H1 (cell line): ENCODE measurements around the gene NFIA. TPM values are rescaled to one million over a fixed set of nuclear protein-coding genes. Genes with fewer than 3 reads are reported as not detected.

Source experiments
- CTCF ChIA-PET: fragments of 300-600 bp; sonication (Branson Sonifier 250); formaldehyde crosslinking; loops from one replicate; lab custom pipeline; 2021; ENCODE audit not compliant: partially characterized antibody; lab: Charles Lee
- POLR2A ChIA-PET: fragments of 300-600 bp; sonication (Branson Sonifier 250); formaldehyde crosslinking; loops from one replicate; lab custom pipeline; 2021; ENCODE audit warnings: inconsistent platforms; ENCODE audit not compliant: partially characterized antibody; lab: Charles Lee
- DNase-seq, 2 experiments: peaks; one replicate each; pipeline versions ENCODE4 v3.0.0 to v3.0.0-alpha.2; 2010 to 2022; ENCODE audit warnings: low spot score in 2 of 2, low read depth in 1 of 2, mixed read lengths in 1 of 2
- FAIRE-seq: peaks from 2 replicates; lab custom pipeline; 2011; peaks lifted over from hg19 to GRCh38; lab: Jason Lieb, UNC
- H2AFZ ChIP-seq: 2 replicates; pipeline ENCODE4 v1.8.1; 2012; ENCODE audit warnings: low read length, inconsistent platforms
- H2AK5ac ChIP-seq: 2 replicates; pipeline ENCODE4 v1.6.1; 2013; ENCODE audit warnings: low read depth, low read length
- H2BK120ac ChIP-seq: replicated peaks from 2 replicates; pipeline ENCODE3; 2013; ENCODE audit warnings: low read depth, low read length, inconsistent platforms
- H2BK12ac ChIP-seq: 2 replicates; pipeline ENCODE4 v1.6.1; 2013; ENCODE audit warnings: low read depth, low read length
- H2BK15ac ChIP-seq: 2 replicates; pipeline ENCODE4 v1.6.1; 2013; ENCODE audit warnings: low read length
- H2BK20ac ChIP-seq: 2 replicates; pipeline ENCODE4 v1.6.1; 2013; ENCODE audit warnings: low read length
- H2BK5ac ChIP-seq: 2 replicates; pipeline ENCODE4 v1.6.1; 2013; ENCODE audit warnings: low read depth, low read length
- H3K14ac ChIP-seq: 2 replicates; pipeline ENCODE4 v1.6.1; 2013; ENCODE audit warnings: inconsistent platforms; ENCODE audit not compliant: insufficient read length
- H3K18ac ChIP-seq: 2 replicates; pipeline ENCODE4 v1.6.1; 2013; ENCODE audit warnings: low read length; ENCODE audit errors: extremely low read depth
- H3K23ac ChIP-seq: 2 replicates; pipeline ENCODE4 v1.6.1; 2013; ENCODE audit warnings: inconsistent platforms; ENCODE audit not compliant: insufficient read length
- H3K23me2 ChIP-seq: 2 replicates; pipeline ENCODE4 v1.6.1; 2013; ENCODE audit warnings: low read depth, low read length
- H3K27ac ChIP-seq: 2 replicates; pipeline ENCODE4 v1.6.1; 2011; ENCODE audit warnings: low read depth, low read length, inconsistent platforms
- H3K27me3 ChIP-seq, 4 experiments: replicated peaks in 1 of 4; 1 replicate in 1 of 4; 2 replicates in 3 of 4; pipeline versions ENCODE4 v1.6.1 to v1.8.1; 2011 to 2013; ENCODE audit warnings: low read length in 3 of 4, mild to moderate bottlenecking in 3 of 4, inconsistent platforms in 2 of 4, mixed read lengths in 2 of 4, moderate library complexity in 1 of 4; ENCODE audit not compliant: control insufficient read depth in 3 of 4, insufficient read depth in 3 of 4; ENCODE audit errors: extremely low read depth in 1 of 4
- H3K36me3 ChIP-seq, 4 experiments: 2 replicates each; pipeline versions ENCODE4 v1.6.1 to v1.8.1; 2011 to 2013; ENCODE audit warnings: mild to moderate bottlenecking in 4 of 4, low read length in 3 of 4, moderate library complexity in 2 of 4, control low read depth in 1 of 4, inconsistent platforms in 1 of 4; ENCODE audit not compliant: insufficient read depth in 4 of 4, control insufficient read depth in 2 of 4
- H3K4ac ChIP-seq: replicated peaks from 2 replicates; pipeline ENCODE3; 2013; ENCODE audit warnings: low read length, low read depth, mixed read lengths, inconsistent platforms; ENCODE audit not compliant: insufficient read length
- H3K4me1 ChIP-seq, 4 experiments: replicated peaks in 1 of 4; 1 replicate in 1 of 4; 2 replicates in 3 of 4; pipeline versions ENCODE4 v1.6.1 to v1.8.1; 2011 to 2013; ENCODE audit warnings: low read length in 3 of 4, inconsistent platforms in 2 of 4, mixed read lengths in 1 of 4; ENCODE audit not compliant: insufficient read depth in 4 of 4, control insufficient read depth in 3 of 4
- H3K4me2 ChIP-seq, 2 experiments: 2 replicates each; pipeline versions ENCODE4 v1.6.1 to v1.8.1; 2011 to 2013; ENCODE audit warnings: low read depth in 2 of 2, low read length in 2 of 2, control low read depth in 1 of 2, inconsistent platforms in 1 of 2, mild to moderate bottlenecking in 1 of 2; ENCODE audit not compliant: insufficient read depth in 1 of 2
- H3K4me3 ChIP-seq, 4 experiments: fragments of 200-600, 300-600 bp in 1 of 4; sonication (generic), shearing (Covaris generic), sonication (Bioruptor Twin) in 1 of 4; 2 replicates each; pipeline versions ENCODE4 v1.5.1 to v1.8.1; 2011 to 2016; ENCODE audit warnings: low read length in 4 of 4, low read depth in 3 of 4, control low read depth in 2 of 4, inconsistent platforms in 2 of 4, mild to moderate bottlenecking in 2 of 4, mixed read lengths in 1 of 4, moderate library complexity in 1 of 4; ENCODE audit not compliant: insufficient read depth in 2 of 4; ENCODE audit errors: extremely low read depth in 1 of 4
- H3K56ac ChIP-seq: replicated peaks from 2 replicates; pipeline ENCODE3; 2013; ENCODE audit warnings: low read depth, mild to moderate bottlenecking, mixed read lengths, low read length, inconsistent platforms; ENCODE audit not compliant: insufficient read length
- H3K79me1 ChIP-seq: 2 replicates; pipeline ENCODE4 v1.6.1; 2013; ENCODE audit warnings: low read depth, low read length, control low read depth
- H3K79me2 ChIP-seq, 2 experiments: 2 replicates each; pipeline versions ENCODE4 v1.6.1 to v1.8.1; 2012 to 2013; ENCODE audit warnings: low read length in 2 of 2, mild to moderate bottlenecking in 2 of 2, inconsistent platforms in 1 of 2; ENCODE audit not compliant: insufficient read depth in 2 of 2, control insufficient read depth in 1 of 2
- H3K9ac ChIP-seq, 4 experiments: replicated peaks in 1 of 4; 1 replicate in 1 of 4; 2 replicates in 3 of 4; pipeline versions ENCODE4 v1.6.1 to v1.8.1; 2011 to 2013; ENCODE audit warnings: low read depth in 3 of 4, low read length in 3 of 4, control low read depth in 2 of 4, mild to moderate bottlenecking in 2 of 4, moderate library complexity in 2 of 4, inconsistent platforms in 1 of 4; ENCODE audit errors: extremely low read depth in 1 of 4
- H3K9me3 ChIP-seq, 2 experiments: 2 replicates each; pipeline versions ENCODE4 v1.6.1 to v1.8.1; 2012 to 2013; ENCODE audit warnings: mild to moderate bottlenecking in 2 of 2, moderate library complexity in 2 of 2, control low read depth in 1 of 2, inconsistent platforms in 1 of 2, low read depth in 1 of 2, low read length in 1 of 2, mixed read lengths in 1 of 2; ENCODE audit not compliant: insufficient read depth in 2 of 2
- H4K20me1 ChIP-seq, 2 experiments: replicated peaks in 1 of 2; 2 replicates each; pipeline versions ENCODE3 to v1.8.1; 2011 to 2013; ENCODE audit warnings: inconsistent platforms in 2 of 2, low read length in 2 of 2, mild to moderate bottlenecking in 1 of 2; ENCODE audit not compliant: insufficient read depth in 2 of 2, control insufficient read depth in 1 of 2
- H4K5ac ChIP-seq: 2 replicates; pipeline ENCODE4 v1.6.1; 2013; ENCODE audit warnings: low read length, low read depth, mixed read lengths, inconsistent platforms; ENCODE audit not compliant: insufficient read length
- H4K8ac ChIP-seq: 2 replicates; pipeline ENCODE4 v1.8.0; 2013; ENCODE audit warnings: mild to moderate bottlenecking, moderate library complexity, low read length, inconsistent platforms; ENCODE audit not compliant: insufficient read depth; ENCODE audit errors: extremely low read depth
- H4K91ac ChIP-seq: replicated peaks from 2 replicates; pipeline ENCODE3; 2013; ENCODE audit warnings: low read length, mixed read lengths, inconsistent platforms; ENCODE audit not compliant: insufficient read length
- ATF2 ChIP-seq: IDR thresholded peaks from 2 replicates; pipeline ENCODE4 v1.6.1; 2012; ENCODE audit warnings: low read length, inconsistent platforms
- KDM5A ChIP-seq: fragments of 200-600 bp; IDR thresholded peaks from 2 replicates; pipeline ENCODE4 v1.7.1; 2012; ENCODE audit warnings: mild to moderate bottlenecking, low read length, inconsistent platforms, mixed read lengths
- YY1 ChIP-seq: IDR thresholded peaks from 2 replicates; pipeline ENCODE4 v1.6.1; 2011; ENCODE audit warnings: low read depth, mild to moderate bottlenecking, low read length
- ZNF274 ChIP-seq: IDR thresholded peaks from 2 replicates; pipeline ENCODE4 v1.7.0; 2012; ENCODE audit warnings: low read length, borderline replicate concordance; ENCODE audit errors: extremely low read depth
- WGBS, 2 experiments: shearing (Covaris generic) in 1 of 2; methylation state at CpG; one replicate each; pipeline versions ENCODE4 v1.1.6 to v1.1.7; 2013 to 2015; ENCODE audit warnings: low lambda C conversion rate in 2 of 2, mixed read lengths in 2 of 2, inconsistent platforms in 1 of 2, low coverage in 1 of 2, missing lambda C conversion rate in 1 of 2; ENCODE audit not compliant: insufficient replicate concordance in 2 of 2, insufficient coverage in 1 of 2, insufficient read length in 1 of 2; ENCODE audit errors: extremely low coverage in 1 of 2, missing lambda C conversion rate in 1 of 2; 5-methylcytosine and 5-hydroxymethylcytosine counted together
- polyA plus RNA-seq, 7 experiments: library from polyadenylated mRNA; depleted of rRNA in 3 of 7; stranded (reverse) in 5 of 7; unstranded in 2 of 7; fragments of >200 nt in 5 of 7; fragments of 200-250 nt in 2 of 7; gene quantifications; 1 replicate in 5 of 7; 2 replicates in 1 of 7; 4 replicates in 1 of 7; pipeline versions ENCODE4 v1.2.1 to v1.2.3, GENCODE V29; 2011 to 2013; ENCODE audit warnings: missing spikeins in 2 of 7, mixed read lengths in 2 of 7
- total RNA-seq: library from RNA; stranded (reverse); fragmentation: NEBNext Ultra II Directional; extraction: Animal tissue kit (Norgen Biotek cat#: 25700); gene quantifications from 2 replicates; pipeline ENCODE4 v1.2.1, GENCODE V29; 2021

Gene NFIA
- total and polyA plus RNA-seq, 2 of the 8 experiments (the other 6 are each of a cell fraction or from before 2014, with no cell fraction given) = 1.8 to 2.3 TPM

DNA sequence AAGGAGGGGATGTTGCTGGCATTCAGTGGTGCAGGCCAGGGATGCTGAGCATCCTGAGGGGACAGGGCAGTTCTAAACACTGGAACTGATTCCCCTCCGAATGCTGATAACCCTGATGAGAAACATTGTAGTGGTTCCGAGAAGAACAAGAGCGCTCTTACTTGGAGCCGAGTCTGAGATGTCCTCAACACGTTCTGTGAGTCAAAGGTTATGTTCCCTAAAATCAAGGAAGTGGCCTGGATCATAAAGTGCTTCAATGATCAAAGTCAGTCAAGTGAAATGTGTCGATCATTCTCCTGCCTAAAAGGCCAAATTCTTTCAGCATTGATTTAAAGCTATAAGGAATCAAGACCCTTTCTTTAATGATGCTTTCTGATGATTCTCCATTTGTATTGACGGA, 234.1 kb downstream of the NFIA start:
- Histone ChIP-seq H2BK15ac (no peak overlapping the region), H3K79me2 (no peaks in the 10 kb centered on the region), H3K27me3 (no peaks in the 10 kb centered on the region), H3K9ac (no peak overlapping the region), H3K14ac (no peak overlapping the region), H3K56ac (no peak overlapping the region), H2AK5ac (no peak overlapping the region), H4K8ac (no peak overlapping the region), H3K4me3 (no peak overlapping the region), H3K18ac (no peak overlapping the region), H3K4me1 (peaks cover 0 to 8% (median 5%) of the 10 kb centered on the region in 4 experiments; a peak in 5 of 7 replicates), H3K23me2 (no peaks in the 10 kb centered on the region), H2BK12ac (no peak overlapping the region), H2BK120ac (no peak overlapping the region), H4K5ac (no peak overlapping the region), H3K9me3 (peaks cover 2 to 3% of the 10 kb centered on the region in 2 experiments; a peak in 1 of 4 replicates), H2BK5ac (no peak overlapping the region), H2AFZ (no peak overlapping the region), H3K4me2 (no peak overlapping the region), H4K91ac (no peak overlapping the region), H3K36me3 (no peaks in the 10 kb centered on the region), H4K20me1 (no peaks in the 10 kb centered on the region), H2BK20ac (no peak overlapping the region), H3K27ac (no peak overlapping the region), H3K4ac (no peak overlapping the region), H3K23ac (no peak overlapping the region), H3K79me1 (no peaks in the 10 kb centered on the region)
- 90% methylated on average over 7 of the region's 7 CpGs; no CpG with 5 or more reads in 1 of the 2 experiments for WGBS, 2 experiments
- FAIRE-seq (no peak), DNase-seq (no peak)
- CTCF ChIA-PET = interaction anchor here (0.9 to 1.0 kb wide), 2 partner anchors 18 to 20 kb away, joined by 4 to 5 read pairs; no protein-coding TSS in a partner anchor
- TF ChIP-seq KDM5A = no peak
- no peak for TF ChIP-seq ZNF274
- TF ChIP-seq ATF2 = no peak
- TF ChIP-seq YY1 = no peak
- POLR2A ChIA-PET = no interaction called here
